ENCODE measurements around the gene ABAT. TPM values are rescaled to one million over a fixed set of nuclear protein-coding genes. Genes with fewer than 3 reads are reported as not detected.

Gene ABAT
- total RNA-seq, 1 experiment from 2014 or later = 4.7 TPM

GRCh38 chr16:8627456-8627855 lies 47.0 kb upstream of the ABAT start (continued):
- no peak for TF ChIP-seq CTCF (IDR thresholded peaks at IDR 0.05 in 2 of 3, conservative IDR thresholded peaks at IDR 0.05 in 1 of 3; ENCODE audit: borderline replicate concordance in 1 of 3, insufficient read depth in 1 of 3, low read depth in 2 of 3, low read length in 2 of 3)
- TF ChIP-seq ZBTB33 (IDR thresholded peaks at IDR 0.05; ENCODE audit: extremely low read depth, insufficient replicate concordance, low read length) = no peak
- no peak for TF ChIP-seq SRF (IDR thresholded peaks at IDR 0.05; ENCODE audit: low read depth)
- TF ChIP-seq POLR2A (IDR thresholded peaks at IDR 0.05; ENCODE audit: borderline replicate concordance, extremely low read depth, insufficient read depth, insufficient read length) = no peak

DNA sequence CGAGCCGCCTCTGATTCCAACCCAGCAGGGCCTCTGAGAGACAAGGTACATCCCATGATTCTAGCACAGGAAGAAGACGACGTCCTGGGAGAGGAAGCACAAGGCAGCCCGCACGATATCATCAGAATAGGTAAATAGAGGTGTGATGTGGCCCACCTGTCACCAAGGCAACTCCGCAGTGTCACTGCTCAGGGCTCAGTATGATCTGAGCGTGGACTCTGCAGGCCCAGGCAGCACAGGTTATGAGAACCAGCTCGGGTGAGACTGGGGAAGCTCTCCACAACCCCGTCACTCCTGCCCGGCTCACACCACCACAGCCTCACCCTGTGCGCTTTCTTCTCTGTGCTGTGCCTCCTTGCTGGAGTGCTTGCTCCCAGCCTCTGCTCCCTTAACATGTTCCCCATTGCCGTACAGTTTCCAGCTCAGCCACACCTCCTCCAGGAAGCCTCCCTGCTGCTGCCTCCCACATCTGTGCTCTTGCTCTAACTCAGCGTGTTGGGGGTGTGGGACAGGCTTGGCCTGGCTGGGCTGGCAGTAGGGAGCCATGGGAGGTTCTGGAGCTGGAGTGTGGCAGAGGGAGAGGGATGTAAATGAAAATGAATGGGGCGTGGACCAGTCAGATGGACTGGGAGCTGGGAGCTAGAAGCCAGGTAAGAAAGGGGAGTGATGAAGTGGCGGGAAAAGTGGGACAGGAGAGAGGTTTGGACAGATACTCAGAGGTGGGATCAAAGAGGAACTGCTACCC lies 45.3 kb upstream of the ABAT start:
- Histone ChIP-seq H3K4me3 (replicated peaks in 1 of 2; ENCODE audit: low read depth in 1 of 2, low read length in 2 of 2) (no peak overlapping the region), H2AFZ (ENCODE audit: low read depth, low read length, poor library complexity, severe bottlenecking) (no peak overlapping the region), H3K9me2 (ENCODE audit: insufficient read depth) (no peaks in the 10 kb centered on the region), H3K9me3 (ENCODE audit: control insufficient read depth in 1 of 2, insufficient read depth in 1 of 2, low read depth in 1 of 2, low read length in 2 of 2) (no peaks in the 10 kb centered on the region), H3K4me1 (ENCODE audit: control insufficient read depth in 1 of 2, insufficient read depth in 2 of 2, low read length in 2 of 2) (no peaks in the 10 kb centered on the region), H4K20me1 (ENCODE audit: insufficient read depth) (no peaks in the 10 kb centered on the region), H3K9ac (ENCODE audit: low read length) (no peak overlapping the region), H3K79me2 (ENCODE audit: insufficient read depth, low read length) (peaks cover 24% of the 10 kb centered on the region), H3K4me2 (ENCODE audit: low read length) (no peak overlapping the region), H3K27ac (ENCODE audit: low read depth, low read length) (no peak overlapping the region), H3K36me3 (ENCODE audit: control insufficient read depth in 1 of 2, insufficient read depth in 2 of 2, low read length in 2 of 2) (peaks cover 41 to 47% of the 10 kb centered on the region in 2 experiments; a peak in 3 of 4 replicates), H3K27me3 (ENCODE audit: insufficient read depth, low read length) (no peaks in the 10 kb centered on the region)
- ATAC-seq (no peak), DNase-seq (ENCODE audit: low read depth, low spot score) (no peak)
- TF ChIP-seq, protein P1, sequence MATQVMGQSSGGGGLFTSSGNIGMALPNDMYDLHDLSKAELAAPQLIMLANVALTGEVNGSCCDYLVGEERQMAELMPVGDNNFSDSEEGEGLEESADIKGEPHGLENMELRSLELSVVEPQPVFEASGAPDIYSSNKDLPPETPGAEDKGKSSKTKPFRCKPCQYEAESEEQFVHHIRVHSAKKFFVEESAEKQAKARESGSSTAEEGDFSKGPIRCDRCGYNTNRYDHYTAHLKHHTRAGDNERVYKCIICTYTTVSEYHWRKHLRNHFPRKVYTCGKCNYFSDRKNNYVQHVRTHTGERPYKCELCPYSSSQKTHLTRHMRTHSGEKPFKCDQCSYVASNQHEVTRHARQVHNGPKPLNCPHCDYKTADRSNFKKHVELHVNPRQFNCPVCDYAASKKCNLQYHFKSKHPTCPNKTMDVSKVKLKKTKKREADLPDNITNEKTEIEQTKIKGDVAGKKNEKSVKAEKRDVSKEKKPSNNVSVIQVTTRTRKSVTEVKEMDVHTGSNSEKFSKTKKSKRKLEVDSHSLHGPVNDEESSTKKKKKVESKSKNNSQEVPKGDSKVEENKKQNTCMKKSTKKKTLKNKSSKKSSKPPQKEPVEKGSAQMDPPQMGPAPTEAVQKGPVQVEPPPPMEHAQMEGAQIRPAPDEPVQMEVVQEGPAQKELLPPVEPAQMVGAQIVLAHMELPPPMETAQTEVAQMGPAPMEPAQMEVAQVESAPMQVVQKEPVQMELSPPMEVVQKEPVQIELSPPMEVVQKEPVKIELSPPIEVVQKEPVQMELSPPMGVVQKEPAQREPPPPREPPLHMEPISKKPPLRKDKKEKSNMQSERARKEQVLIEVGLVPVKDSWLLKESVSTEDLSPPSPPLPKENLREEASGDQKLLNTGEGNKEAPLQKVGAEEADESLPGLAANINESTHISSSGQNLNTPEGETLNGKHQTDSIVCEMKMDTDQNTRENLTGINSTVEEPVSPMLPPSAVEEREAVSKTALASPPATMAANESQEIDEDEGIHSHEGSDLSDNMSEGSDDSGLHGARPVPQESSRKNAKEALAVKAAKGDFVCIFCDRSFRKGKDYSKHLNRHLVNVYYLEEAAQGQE (IDR thresholded peaks at IDR 0.05; ENCODE audit: low read depth) = no peak
- TF ChIP-seq EZH2 (IDR thresholded peaks at IDR 0.05) = no peak
- TF ChIP-seq ZNF274 (IDR thresholded peaks at IDR 0.05; ENCODE audit: low read depth, low read length) = no peak
- ChIA-PET POLR2A (no interaction called here), RAD21 (ENCODE audit: low non-redundant PET in 1 of 2, low total read pairs in 2 of 2, uncharacterized antibody in 2 of 2, unreplicated experiment in 2 of 2) (no interaction called here), CTCF (no interaction called here)
- BruUV-seq (replicated peaks) = no TSS peak
- intact Hi-C loops (cut with micrococcal nuclease) = no loop called here
